A549 treated with Hydrocortisone at 1 μM for 4 hours (cell line): ENCODE results near the gene CLCA1. TPM values are rescaled to one million over a fixed set of nuclear protein-coding genes. Genes with fewer than 3 reads are reported as not detected.

Experiments
- total RNA-seq: library from RNA; stranded (reverse); fragments of 200-300 nt; extraction: Qiagen RNA extraction; gene quantifications from 5 replicates; pipeline ENCODE4 v1.2.3, GENCODE V29; 2022

CLCA1 gene, protein sequence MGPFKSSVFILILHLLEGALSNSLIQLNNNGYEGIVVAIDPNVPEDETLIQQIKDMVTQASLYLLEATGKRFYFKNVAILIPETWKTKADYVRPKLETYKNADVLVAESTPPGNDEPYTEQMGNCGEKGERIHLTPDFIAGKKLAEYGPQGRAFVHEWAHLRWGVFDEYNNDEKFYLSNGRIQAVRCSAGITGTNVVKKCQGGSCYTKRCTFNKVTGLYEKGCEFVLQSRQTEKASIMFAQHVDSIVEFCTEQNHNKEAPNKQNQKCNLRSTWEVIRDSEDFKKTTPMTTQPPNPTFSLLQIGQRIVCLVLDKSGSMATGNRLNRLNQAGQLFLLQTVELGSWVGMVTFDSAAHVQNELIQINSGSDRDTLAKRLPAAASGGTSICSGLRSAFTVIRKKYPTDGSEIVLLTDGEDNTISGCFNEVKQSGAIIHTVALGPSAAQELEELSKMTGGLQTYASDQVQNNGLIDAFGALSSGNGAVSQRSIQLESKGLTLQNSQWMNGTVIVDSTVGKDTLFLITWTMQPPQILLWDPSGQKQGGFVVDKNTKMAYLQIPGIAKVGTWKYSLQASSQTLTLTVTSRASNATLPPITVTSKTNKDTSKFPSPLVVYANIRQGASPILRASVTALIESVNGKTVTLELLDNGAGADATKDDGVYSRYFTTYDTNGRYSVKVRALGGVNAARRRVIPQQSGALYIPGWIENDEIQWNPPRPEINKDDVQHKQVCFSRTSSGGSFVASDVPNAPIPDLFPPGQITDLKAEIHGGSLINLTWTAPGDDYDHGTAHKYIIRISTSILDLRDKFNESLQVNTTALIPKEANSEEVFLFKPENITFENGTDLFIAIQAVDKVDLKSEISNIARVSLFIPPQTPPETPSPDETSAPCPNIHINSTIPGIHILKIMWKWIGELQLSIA
- 0.03 TPM in 1 of 5 replicates, not detected in the others for total RNA-seq

DNA sequence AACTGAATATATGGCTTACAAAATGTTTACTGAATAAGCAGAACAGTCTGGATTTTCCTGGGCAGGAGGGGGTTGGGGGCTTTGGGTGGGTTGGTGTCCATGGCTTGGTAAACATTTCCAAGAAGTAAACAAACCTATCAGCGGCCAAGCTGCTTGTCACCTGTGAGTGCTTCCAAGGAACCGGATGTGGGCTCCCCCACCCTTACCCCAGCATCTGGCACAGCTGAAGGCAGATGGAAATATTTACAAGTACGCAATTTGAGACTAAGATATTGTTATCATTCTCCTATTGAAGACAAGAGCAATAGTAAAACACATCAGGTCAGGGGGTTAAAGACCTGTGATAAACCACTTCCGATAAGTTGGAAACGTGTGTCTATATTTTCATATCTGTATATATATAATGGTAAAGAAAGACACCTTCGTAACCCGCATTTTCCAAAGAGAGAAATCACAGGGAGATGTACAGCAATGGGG is at the start of gene CLCA1:
CLCA1 (plus strand) TSS at position 427 of the 477 bp plus-strand sequence; CDS start at position 472, 45 bp downstream.

GRCh38 chr1:86423873-86424272 is 44.9 kb upstream of the CLCA1 start, which contains the start of gene CLCA2:
Gene CLCA2, plus strand, starts transcription at chr1:86424171. Its CDS starts 77 bp downstream, at chr1:86424248.

GRCh38 chr1:86546787-86547221 is 78.1 kb downstream of the CLCA1 start, which contains the start of gene CLCA4:
Gene CLCA4, plus strand, starts transcription at chr1:86547078. Its CDS starts 42 bp downstream, at chr1:86547120.

Other genes with a start within 250 kb of the CLCA1 start
- 8.6 to 11.9 TPM (median 10.3 TPM) in 5 replicates for gene ODF2L, start 72.6 kb upstream of the CLCA1 start, total RNA-seq
- 0.03 TPM in 2 of 5 replicates, not detected in the others for gene CLCA2, start 44.8 kb upstream of the CLCA1 start, total RNA-seq
- 0.02 to 0.03 TPM in 2 of 5 replicates, not detected in the others for gene CLCA4, start 78.2 kb downstream of the CLCA1 start, total RNA-seq
- gene SH3GLB1, start 235.6 kb downstream of the CLCA1 start, total RNA-seq, result 36.6 to 38.3 TPM (median 37.0 TPM) in 5 replicates